ENCODE data around the gene SIGLEC10.

GRCh38 chr19:51460164-51460992, 42.9 kb upstream of the SIGLEC10 start:
- TF ChIP-seq EP300 (IDR thresholded peaks at IDR 0.05) (no peak), POLR2AphosphoS5 (IDR thresholded peaks at IDR 0.05) (no peak)
